HL-60/S4 treated with phorbol 12-myristate 13-acetate at 8.2 ng/mL for 4 days and 3 days (cell line): ENCODE data around the gene CTSA.
"Not testable (repeated sequence)": the region's sequence is repeated elsewhere in the genome, so short reads cannot be mapped to it uniquely, and the experiment has no call there.

Source experiments
- in situ Hi-C: fragments of 300-500 bp; cut with MboI; formaldehyde crosslinking; loops from 2 replicates; pipeline ENCODE4 v1.15.0; 2022; ENCODE audit warnings: low sequenced_read_pairs

CTSA gene

DNA sequence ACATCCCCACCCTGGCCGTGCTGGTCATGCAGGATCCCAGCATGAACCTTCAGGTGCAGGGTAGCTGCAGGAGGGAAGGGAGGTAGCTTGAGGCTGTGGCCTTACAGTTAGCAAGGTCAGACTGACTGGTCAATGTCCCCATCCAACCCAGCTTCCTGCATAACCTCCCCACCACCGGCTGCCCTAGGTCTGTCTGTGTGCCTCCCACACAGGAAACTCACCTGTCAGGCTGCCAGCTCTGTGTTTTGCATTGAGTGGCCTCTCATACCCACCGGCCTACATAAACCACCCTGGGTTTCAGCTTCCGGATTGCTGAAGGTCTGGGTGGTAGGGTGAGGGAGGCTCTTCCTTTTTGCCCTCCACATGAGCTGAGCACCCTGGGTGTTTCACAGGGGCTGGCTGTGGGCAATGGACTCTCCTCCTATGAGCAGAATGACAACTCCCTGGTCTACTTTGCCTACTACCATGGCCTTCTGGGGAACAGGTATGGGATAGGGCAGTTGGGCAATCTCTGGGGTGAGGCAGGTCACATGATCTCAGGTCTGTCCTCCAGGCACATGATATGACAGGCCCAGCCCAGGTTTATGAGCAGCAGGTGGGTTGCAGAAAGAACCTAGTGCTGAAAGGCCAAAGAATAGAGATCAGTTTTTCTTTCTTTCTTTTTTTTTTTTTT is 1.8 kb downstream of the CTSA start:
- in situ Hi-C loops: no loop called here

DNA sequence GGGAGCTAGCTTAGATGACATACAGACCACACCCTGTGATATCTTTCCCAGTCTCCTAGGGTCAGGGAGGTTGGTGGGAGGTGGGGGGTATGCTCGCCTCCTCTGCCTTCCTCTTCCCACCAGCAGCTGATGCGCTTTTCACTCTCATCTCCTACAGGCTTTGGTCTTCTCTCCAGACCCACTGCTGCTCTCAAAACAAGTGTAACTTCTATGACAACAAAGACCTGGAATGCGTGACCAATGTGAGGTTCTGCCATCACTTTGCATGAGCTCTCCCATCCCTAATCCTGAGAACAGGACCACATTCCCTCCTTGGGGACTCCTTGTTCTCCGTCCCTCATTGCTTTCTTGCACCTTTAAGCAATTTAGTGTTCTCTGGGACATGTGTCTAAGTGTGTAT is 2.7 kb downstream of the CTSA start:
- in situ Hi-C loops: no loop called here

GRCh38 chr20:45894797-45895196 is 3.7 kb downstream of the CTSA start:
- in situ Hi-C loops: no loop called here

- in situ Hi-C loops: no loop called here
Measured at GRCh38 chr20:45896641-45897161, 5.6 kb downstream of the CTSA start.

DNA sequence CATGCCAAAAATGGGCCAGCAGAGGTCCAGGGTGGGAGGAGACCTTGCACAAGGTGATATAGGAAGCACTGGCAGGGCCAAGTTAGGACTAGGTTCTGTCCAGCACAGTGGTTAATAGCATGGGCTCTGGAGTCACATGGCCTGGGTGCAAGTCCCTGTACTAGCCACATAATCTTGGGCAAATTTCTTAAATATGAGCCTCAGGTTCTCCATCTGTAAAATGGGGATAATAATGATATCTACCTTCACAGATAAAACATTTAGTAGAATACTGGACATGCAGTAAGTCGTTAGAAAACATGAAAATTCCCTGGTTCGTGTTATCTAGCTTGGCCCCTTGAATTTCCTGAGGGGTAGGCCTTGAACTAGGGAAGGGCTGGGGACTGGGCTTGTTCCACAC is 6.2 kb downstream of the CTSA start:
- in situ Hi-C loops: no loop called here

- in situ Hi-C loops: no loop called here
Measured at GRCh38 chr20:45897692-45898091, 6.6 kb downstream of the CTSA start.

DNA sequence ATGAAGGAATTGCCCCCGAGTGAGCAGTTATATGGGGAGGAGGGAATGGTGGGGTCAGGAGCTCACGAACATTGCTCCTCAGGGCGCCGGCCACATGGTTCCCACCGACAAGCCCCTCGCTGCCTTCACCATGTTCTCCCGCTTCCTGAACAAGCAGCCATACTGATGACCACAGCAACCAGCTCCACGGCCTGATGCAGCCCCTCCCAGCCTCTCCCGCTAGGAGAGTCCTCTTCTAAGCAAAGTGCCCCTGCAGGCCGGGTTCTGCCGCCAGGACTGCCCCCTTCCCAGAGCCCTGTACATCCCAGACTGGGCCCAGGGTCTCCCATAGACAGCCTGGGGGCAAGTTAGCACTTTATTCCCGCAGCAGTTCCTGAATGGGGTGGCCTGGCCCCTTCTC is 7.2 kb downstream of the CTSA start:
- in situ Hi-C loops: no loop called here

DNA sequence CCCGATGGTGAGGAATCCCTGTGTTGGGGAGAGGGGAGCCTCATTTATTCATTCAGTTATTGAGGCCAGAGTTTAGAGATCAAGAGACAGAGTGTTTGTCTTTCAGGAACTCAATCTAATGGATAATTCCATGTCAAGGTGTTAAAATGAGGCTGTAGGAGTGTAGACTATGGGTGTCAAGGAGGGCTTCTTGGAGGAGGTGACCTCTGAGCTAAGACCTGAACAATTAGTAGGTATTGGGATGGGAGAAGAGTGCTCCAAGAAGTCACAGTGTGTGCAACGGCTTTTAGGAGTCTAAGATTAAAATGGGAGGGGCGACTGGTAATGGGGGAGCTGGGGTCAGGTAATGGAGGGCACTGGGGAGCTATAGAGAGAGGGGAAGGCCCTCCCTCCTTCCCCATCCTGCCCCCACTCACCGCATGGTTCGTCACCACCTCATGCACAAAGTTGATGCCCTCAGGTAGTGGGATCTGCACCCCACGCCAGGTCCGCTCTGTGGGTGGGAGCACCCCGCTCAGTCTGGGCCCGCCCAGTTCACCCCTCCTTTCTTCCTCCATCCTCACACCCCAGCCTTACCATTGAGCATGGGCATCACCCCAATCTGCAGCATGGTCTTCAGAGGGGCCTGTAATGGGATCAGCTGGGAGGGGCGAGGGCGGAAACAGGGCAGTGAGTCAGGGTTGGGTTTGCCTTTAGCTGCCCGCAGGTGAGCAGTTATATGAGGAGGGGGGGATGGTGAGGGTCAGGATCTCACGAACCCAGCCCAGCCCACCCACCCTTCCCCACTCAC is 8.1 kb downstream of the CTSA start:
- in situ Hi-C loops: no loop called here

- in situ Hi-C loops: not testable (repeated sequence)
Measured at GRCh38 chr20:45901332-45901731, 10.2 kb downstream of the CTSA start.

DNA sequence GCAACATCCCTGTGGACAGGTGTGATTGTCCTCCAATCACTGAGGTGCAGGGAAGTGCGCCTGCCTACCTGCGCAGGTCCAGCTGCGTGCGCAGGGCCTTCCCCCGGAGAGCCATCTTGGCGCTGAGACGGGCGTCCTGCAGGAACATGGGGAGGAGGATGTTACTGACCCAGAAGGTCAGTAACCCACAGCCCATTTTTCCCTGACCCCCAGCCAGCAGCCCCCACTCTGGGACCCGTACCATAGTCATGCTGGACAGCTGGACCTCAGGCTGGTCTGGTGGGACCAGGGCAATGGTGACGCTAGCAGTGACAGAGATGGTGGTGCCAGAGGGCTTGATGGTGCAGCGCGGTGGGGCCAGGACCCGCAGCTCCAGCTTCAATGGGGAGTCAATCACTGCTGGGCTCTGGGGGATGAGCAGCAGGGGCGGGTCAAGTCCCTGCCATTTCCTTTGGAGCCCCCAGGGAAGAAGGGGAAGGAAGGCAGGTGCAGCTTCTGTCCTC is 11.1 kb downstream of the CTSA start:
- in situ Hi-C loops: no loop called here

DNA sequence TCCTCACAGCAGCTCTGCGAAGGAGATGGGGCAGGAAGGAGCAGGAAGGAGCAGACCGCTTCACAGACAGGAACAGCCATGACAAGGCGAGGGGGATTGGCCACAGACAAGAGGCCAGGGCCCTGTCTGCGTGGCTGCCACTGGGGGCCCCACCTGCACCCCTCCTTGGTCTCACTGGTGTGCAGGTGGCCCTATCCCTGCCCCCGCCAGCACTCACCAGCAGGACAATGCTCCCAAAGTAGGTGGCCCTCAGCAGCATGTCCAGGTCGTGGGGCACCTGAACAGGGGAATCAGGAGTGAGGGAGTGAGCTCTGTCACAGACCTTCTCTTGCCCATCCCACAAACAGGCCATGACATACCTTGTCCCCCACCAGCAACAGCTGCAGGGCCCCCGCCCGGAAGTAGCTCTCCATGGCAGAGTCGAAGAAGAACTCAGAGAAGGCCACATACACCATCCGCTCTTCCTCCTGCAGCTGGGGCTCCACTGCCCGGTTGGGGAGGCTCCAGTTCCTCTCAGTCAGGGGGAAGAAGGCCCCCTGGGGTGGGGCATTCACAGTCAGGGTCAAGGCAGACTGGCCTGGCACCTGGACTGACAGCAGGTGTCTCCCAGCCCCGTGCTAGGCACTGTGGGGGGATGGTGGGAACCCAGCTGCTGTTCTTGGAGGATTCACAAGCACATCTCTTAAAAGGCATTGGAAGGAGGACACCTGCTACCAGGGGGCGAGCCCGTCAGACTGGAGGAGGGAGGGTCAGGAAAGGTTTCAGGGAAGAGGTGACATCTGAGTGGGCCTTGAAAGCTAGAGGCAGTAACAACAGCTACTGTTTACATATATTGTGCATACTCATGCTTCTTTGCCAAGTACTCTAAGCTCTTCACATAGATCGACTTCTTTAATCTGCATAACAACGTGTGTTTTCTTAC is 13.7 kb downstream of the CTSA start:
- in situ Hi-C loops: no loop called here

DNA sequence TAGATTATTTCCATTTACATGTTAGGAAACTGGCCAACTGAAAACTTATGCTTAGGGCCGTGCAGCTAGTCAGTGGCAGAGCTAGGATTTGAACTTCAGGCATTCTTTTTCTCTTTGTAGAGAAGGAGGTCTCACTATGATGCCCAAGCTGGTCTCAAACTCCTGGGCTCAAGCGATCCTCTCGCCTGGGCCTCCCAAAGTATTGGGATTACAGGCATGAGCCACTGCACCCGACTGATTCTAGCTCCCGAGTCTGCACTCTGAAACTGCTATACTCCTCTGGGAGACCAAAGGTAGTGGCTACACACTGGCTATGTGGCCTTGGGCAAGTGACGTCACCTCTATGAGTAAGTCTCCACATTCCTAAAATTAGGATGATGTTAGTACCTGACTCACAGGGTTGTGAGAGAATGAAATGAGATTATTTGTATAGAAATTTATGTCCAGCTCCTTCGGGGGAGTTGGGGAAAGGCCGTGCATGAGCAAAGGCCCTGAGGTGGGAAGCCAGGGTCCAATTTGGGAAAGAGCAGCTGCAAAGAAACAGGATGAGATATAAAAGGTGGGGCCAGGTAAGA is 14.5 kb downstream of the CTSA start:
- in situ Hi-C loops: no loop called here

- in situ Hi-C loops: no loop called here
Measured at GRCh38 chr20:45907219-45907948, 16.2 kb downstream of the CTSA start.

DNA sequence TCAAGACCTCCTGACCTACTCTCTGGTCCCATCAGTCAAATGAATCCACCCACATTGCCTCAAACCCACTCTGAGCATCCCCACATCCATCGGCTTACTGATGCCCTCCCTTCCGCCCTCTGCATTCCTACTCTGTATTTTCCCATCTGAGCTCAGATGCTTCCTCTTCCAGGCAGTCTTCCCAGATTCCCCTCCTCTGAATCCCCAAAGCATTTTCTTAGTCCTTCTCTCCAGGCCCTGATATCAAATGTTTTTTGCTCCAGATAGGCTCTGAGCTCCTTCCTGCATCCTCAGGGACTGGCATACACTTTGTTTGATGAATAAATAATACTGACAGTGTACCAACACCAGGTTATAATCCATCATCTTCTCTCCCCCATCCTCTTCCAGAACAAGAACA is 16.9 kb downstream of the CTSA start:
- in situ Hi-C loops: no loop called here

- in situ Hi-C loops: no loop called here
Measured at GRCh38 chr20:45909336-45909808, 18.2 kb downstream of the CTSA start.

- in situ Hi-C loops: no loop called here
Measured at GRCh38 chr20:45909817-45910669, 18.9 kb downstream of the CTSA start.

DNA sequence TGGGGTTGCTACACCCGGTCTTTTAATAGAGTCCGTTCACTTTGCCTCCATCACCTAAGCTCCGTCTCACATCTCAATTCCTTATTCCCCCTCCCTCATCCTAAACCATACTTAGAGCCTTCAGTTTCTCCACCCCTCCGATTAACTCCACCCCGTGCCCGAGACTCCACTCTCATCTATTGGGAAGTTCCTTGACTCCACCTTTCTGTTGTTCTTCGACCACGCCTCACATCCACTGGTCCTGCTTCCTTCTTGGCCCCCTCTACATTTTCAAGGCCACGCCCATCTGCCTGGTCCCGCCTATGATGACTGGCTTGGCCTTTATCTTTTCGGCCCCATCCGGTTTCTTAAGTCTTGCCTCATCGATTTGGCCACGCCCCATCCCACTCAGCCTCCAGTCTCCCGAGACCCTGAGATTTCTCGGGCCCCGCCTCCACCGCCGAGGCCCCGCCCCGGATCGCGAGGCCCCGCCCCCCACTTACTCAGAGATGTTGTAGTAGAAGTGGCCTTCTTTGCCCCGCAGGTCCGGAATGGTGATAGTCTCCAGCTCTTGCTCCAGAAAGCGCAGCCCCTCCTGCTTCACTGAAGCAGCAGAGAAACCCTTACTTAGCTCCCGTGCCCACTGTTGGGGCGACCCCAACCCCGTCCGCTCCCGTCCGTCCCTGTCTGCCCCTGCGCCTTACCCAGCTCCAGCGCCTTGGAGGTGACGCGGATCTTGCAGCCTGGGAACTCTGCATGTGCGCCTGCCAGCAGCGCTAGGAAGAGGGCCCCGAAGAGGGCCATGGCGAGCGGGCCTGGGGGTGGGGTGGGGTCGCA is 19.7 kb downstream of the CTSA start:
- in situ Hi-C loops: no loop called here
